Left lung (tissue), 10 donors: ENCODE results near the gene PGA3. TPM values are rescaled to one million over a fixed set of nuclear protein-coding genes. Genes with fewer than 3 reads are reported as not detected.

ENCODE experiments used
- ATAC-seq: fragments of 200-7000 bp; cut with Tn5 transposase; one replicate; pipeline ENCODE4 v1.9.1; 2020; ENCODE audit warnings: moderate library complexity
- DNase-seq, 4 donors: peaks; one replicate each; pipeline ENCODE4 v3.0.0-alpha.2; 2013 to 2020
- H3K27ac ChIP-seq, 2 donors: fragments of 200-600 bp; sonication (generic) in 1 of 2; one replicate each; pipeline versions ENCODE4 v1.5.0 to v1.8.0; 2020 to 2021
- H3K27me3 ChIP-seq, 2 donors: fragments of 200-600 bp; sonication (generic) in 1 of 2; one replicate each; pipeline versions ENCODE4 v1.5.0 to v1.8.0; 2020 to 2021
- H3K36me3 ChIP-seq, 2 donors: fragments of 200-600 bp; sonication (generic) in 1 of 2; one replicate each; pipeline versions ENCODE4 v1.5.0 to v1.8.0; 2020 to 2021
- H3K4me1 ChIP-seq, 2 donors: fragments of 200-600 bp; one replicate each; pipeline ENCODE4 v1.8.0; 2021
- H3K4me3 ChIP-seq, 2 donors: fragments of 200-600 bp; sonication (generic) in 1 of 2; one replicate each; pipeline versions ENCODE4 v1.5.0 to v1.8.0; 2020 to 2021; ENCODE audit warnings: mild to moderate bottlenecking in 1 of 2
- H3K9me3 ChIP-seq, 2 donors: fragments of 200-600 bp; sonication (generic) in 1 of 2; one replicate each; pipeline versions ENCODE4 v1.5.0 to v1.8.0; 2020 to 2021
- intact Hi-C, 2 donors: fragments of 100-400 bp; cut with DNase I; formaldehyde crosslinking; loops; one replicate each; pipeline versions ENCODE4 v1.11.2 to v1.14.2; 2022
- polyA plus RNA-seq, 6 donors: library from polyadenylated mRNA; unstranded; fragments of 120-200 nt; gene quantifications; one replicate each; pipeline ENCODE4 v1.2.1, GENCODE V29; 2013; ENCODE audit not compliant: insufficient read length in 6 of 6
- total RNA-seq, 2 donors: library from RNA; stranded (reverse); fragmentation: NEBNext Ultra II Directional; extraction: Animal tissue kit (Norgen Biotek cat#: 25700); gene quantifications; one replicate each; pipeline ENCODE4 v1.2.1, GENCODE V29; 2021
- TF ChIP-seq, protein P1 (sequence below), 2 donors: fragments of 200-600 bp; sonication (generic) in 1 of 2; IDR thresholded peaks; one replicate each; pipeline versions ENCODE4 v1.5.0 to v1.8.0; 2021; ENCODE audit warnings: antibody characterized with exemption in 2 of 2
- donor health status: DM: no; HTN: yes; CAD: no.
- donor health status: DM: no; HTN: no; CAD: no.

Gene PGA3
- total and polyA plus RNA-seq, 8 donors, result 0.11 to 0.45 (median 0.28) TPM; not detected in 2

DNA sequence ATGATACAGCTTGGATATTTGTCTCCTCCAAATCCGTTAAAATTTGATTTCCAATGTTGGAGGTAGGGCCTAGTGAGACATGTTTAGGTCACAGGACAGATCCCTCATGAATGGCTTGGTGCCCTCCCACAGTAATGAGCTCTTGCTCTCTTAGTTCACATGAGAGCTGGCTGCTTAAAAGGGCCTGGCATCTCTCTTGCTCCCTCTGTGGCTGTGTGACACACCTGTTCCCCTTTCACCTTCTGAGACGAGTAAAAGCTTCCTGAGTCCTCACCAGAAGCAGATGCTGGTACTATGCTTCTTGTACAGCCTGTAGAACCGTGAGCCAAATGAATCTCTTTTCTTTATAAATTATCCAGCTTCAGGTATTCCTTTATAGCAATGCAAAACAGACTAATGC is 45.6 kb upstream of the PGA3 start:
- Histone ChIP-seq H3K4me3 (no peak overlapping the region), H3K27ac (peak overlapping the region in 1 of 2 donors; percentile 47), H3K9me3 (peaks cover 0 to 2% of the 10 kb centered on the region in 2 donors), H3K36me3 (no peaks in the 10 kb centered on the region), H3K27me3 (no peaks in the 10 kb centered on the region), H3K4me1 (peaks cover 24 to 68% of the 10 kb centered on the region in 2 donors)
- ATAC-seq (no peak), DNase-seq (no peak)
- TF ChIP-seq, protein P1, sequence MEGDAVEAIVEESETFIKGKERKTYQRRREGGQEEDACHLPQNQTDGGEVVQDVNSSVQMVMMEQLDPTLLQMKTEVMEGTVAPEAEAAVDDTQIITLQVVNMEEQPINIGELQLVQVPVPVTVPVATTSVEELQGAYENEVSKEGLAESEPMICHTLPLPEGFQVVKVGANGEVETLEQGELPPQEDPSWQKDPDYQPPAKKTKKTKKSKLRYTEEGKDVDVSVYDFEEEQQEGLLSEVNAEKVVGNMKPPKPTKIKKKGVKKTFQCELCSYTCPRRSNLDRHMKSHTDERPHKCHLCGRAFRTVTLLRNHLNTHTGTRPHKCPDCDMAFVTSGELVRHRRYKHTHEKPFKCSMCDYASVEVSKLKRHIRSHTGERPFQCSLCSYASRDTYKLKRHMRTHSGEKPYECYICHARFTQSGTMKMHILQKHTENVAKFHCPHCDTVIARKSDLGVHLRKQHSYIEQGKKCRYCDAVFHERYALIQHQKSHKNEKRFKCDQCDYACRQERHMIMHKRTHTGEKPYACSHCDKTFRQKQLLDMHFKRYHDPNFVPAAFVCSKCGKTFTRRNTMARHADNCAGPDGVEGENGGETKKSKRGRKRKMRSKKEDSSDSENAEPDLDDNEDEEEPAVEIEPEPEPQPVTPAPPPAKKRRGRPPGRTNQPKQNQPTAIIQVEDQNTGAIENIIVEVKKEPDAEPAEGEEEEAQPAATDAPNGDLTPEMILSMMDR (IDR thresholded peaks at IDR 0.05), result no peak
- intact Hi-C loops, result no loop called here

DNA sequence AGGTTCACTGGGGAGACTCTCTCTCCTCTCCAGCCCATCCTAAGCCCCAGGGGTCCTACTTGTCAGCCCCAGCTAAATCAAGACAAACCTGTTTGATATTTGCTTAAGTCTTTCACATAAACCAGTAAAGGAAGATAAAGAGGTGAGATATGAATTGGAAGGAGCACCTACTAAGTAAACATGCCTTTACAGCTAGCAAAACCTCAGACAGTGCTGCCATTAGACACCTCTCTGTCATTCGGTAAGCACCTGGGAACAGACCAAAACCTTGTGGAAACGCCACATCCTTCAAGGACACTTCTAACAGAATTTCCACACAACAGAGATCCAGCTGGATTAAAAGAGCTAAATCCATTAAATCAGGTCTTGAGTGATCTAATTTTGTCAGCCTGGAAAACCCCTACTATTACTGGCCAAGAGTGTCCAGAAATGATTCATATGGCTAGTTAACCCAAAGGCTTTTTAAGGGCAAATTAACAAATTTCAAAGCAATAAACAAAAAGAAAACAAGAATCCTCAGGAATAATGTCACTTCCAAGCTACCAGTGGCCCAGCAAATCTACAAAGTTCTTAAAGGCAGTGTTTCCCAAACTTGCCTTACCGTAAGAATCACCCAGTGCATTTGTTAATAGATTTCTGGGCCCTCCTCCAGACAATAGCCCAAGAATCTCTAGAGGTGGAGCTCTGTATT is 44.5 kb upstream of the PGA3 start:
- intact Hi-C loops, result no loop called here
- Histone ChIP-seq H3K36me3 (no peaks in the 10 kb centered on the region), H3K4me1 (peaks cover 19 to 67% of the 10 kb centered on the region in 2 donors), H3K27me3 (no peaks in the 10 kb centered on the region), H3K9me3 (peaks cover 0 to 2% of the 10 kb centered on the region in 2 donors), H3K27ac (peak overlapping the region; percentile 26 to 47), H3K4me3 (no peak overlapping the region)
- no peak for DNase-seq
- TF ChIP-seq, protein P1 (IDR thresholded peaks at IDR 0.05), result no peak
- no peak for ATAC-seq

DNA sequence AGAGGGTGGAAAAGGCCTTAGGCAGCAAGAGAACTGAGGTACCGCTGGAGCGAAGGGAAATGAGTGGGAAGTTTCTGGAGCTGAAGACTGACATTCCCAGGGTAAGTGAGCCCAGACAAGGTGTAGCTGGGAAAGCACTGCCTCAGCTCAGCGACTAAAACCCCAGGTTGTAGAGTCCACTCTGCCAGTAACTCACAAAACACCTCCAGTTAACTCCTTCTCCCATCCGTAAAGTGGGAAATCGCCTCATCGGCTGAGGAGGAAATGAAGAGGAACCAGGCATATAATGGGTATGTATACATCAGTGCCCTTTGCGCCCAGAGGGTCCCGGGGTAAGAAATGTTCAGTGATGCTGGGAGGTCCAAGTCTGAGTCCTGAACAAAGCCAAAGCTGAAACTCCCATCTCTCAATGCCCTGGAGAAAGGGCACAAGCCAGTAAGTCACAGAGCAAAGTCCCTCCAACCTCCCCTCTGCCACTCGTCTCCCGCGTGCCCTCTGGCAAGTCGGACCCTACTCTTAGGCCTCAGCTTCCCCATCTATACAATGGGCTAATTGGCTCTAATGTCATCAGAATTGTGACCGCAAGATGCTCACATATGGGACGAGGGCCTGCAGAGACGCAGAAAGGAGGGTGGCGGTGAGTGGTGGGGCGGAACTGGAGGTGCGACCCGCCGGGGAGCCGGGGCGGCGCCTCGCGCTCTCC is 42.7 kb upstream of the PGA3 start:
- H3K9me3 ChIP-seq, result no peaks in the 10 kb centered on the region
- H3K27me3 ChIP-seq, result no peaks in the 10 kb centered on the region
- peaks cover 19 to 78% of the 10 kb centered on the region in 2 donors for H3K4me1 ChIP-seq
- peak overlapping the region; percentile 67 to 77 for H3K4me3 ChIP-seq
- DNase-seq (no peak), ATAC-seq (no peak)
- intact Hi-C loops, result no loop called here
- H3K36me3 ChIP-seq, result no peaks in the 10 kb centered on the region
- TF ChIP-seq, protein P1 (IDR thresholded peaks at IDR 0.05), result no peak
- H3K27ac ChIP-seq, result peak overlapping the region; percentile 99

DNA sequence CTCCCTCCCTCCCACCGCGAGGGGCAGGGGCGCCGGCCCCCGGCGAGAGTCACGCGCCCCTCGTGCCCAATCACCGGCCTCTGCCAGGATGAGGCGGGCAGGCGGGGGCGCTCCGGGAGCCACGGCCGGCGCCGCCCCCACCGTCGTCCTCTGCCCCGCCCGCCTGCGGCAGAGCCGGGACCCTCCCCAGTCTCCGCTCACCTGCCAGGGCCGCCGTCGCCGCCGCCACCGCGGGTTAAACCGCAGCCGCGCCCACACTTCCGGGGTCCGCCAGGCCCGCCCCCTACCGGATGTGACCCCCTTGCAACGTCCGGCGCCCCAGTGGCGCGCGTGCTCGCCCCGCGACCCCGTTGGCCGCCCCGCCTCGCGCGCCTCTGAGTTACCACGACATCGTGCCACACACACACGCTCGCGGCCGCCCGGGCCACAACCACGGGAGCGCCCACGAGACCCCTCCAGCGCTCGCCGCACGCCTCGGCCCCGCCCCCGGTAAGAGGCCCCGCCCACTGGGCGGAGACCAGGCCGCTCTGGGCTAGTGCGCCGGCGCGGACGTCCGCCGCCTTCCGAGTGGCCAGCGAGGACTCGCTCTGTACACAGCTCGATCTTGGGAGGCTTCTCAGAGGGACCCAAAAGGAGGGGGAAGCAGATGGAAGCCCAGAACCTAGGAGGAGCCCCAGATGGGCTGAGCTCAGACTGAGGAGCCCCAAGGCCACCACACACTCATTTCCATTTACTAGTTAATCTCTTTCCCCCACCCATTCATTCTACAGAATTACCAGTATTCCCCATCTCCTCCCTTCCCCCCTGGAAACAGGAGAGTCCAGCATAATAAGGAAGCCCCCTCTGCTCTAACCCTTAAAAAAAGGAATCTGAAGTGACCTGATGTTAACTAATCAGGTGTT is 41.9 kb upstream of the PGA3 start, which contains the start of gene VPS37C:
Gene VPS37C (minus strand): TSS at position 237 of the 902 bp plus-strand sequence. CDS start 22,597 bp downstream, outside the sequence.
- ATAC-seq, result peak; percentile 95
- H3K4me1 ChIP-seq, result peaks cover 19 to 74% of the 10 kb centered on the region in 2 donors
- TF ChIP-seq, protein P1 (IDR thresholded peaks at IDR 0.05), result peak in 1 of 2 donors; percentile 36
- peak within 1 kb of the TSS; percentile 67 to 77 for H3K4me3 ChIP-seq
- intact Hi-C loops, result no loop called here
- peak; percentile 91 to 97 (median 93) for DNase-seq
- no peaks in the 10 kb centered on the region for H3K27me3 ChIP-seq
- no peaks in the 10 kb centered on the region for H3K9me3 ChIP-seq
- peak within 1 kb of the TSS; percentile 99 for H3K27ac ChIP-seq
- H3K36me3 ChIP-seq, result no peaks in the 10 kb centered on the region
